ENCODE results near the gene MAP3K5.
"Not testable (repeated sequence)": the region's sequence is repeated elsewhere in the genome, so short reads cannot be mapped to it uniquely, and the experiment has no call there.

The MAP3K5 gene

GRCh38 chr6:136792410-136793262, at the start of gene MAP3K5:
Gene MAP3K5, minus strand, starts transcription at chr6:136792477. Its CDS starts 320 bp downstream, at chr6:136792157.
- DNase-seq: peak; percentile 84 to 89

- no peak for DNase-seq
These were observed 48.2 kb upstream of the MAP3K5 start for GRCh38 chr6:136840276-136841001.

GRCh38 chr6:136831873-136832562, 39.7 kb upstream of the MAP3K5 start:
- DNase-seq: no peak

GRCh38 chr6:136826216-136826615, 33.9 kb upstream of the MAP3K5 start:
- no peak for DNase-seq

DNA sequence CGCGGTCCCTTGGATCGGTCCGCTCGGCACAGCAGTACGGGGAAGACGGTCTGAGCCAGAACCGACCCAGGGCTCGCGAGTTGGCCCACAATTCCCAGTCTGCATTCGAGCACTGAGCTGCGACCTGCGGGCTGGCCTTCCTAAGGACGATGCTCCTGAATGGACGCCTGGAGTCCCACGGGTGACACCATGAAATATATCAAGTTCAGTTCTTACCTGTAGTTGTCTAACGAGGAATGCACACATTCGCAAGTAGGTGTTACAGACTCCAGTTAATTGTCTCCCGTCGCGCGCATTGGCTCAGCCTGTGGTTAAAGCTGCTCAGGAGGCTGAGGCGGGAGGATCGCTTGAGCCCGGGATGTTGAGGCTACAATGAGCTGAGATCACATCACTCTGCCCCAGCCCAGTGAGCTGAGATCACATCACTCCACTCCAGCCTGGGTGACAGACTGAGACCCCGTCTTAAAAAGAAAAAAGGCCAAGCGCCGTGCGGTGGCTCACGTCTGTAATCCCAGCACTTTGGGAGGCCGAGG, 30.9 kb upstream of the MAP3K5 start:
- DNase-seq: no peak

GRCh38 chr6:136822376-136823127, 30.3 kb upstream of the MAP3K5 start, which contains the start of gene PEX7:
Gene PEX7, plus strand, starts transcription at chr6:136822592. Its CDS starts 74 bp downstream, at chr6:136822666.
- peak; percentile 87 to 93 for DNase-seq

- DNase-seq: no peak
These were observed 29.7 kb upstream of the MAP3K5 start for GRCh38 chr6:136822046-136822375.

DNA sequence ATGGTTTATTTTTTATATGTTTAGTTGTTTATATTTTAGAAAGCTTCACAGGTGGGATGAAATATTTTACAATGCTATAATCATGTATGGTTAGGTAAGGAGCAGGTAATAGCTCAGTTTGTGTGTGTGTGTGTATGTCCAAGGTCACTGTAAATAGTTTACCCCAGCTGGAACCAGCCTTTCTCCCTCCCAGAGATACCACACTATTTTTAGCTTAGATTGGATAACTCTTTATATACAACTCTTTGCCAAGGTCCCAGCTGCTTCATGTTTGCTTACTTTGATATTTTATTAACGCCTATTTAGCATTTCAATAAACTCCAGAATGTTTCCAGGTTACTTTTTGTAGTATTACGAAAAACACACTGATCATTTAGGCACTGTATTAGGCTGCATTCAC, 28.3 kb upstream of the MAP3K5 start:
- no peak for DNase-seq

GRCh38 chr6:136816656-136817055, 24.4 kb upstream of the MAP3K5 start:
- DNase-seq: no peak

- DNase-seq: not testable (repeated sequence)
These were observed 23.3 kb upstream of the MAP3K5 start for GRCh38 chr6:136815608-136816007.

- no peak for DNase-seq
These were observed 19.9 kb upstream of the MAP3K5 start for GRCh38 chr6:136812174-136812573.

DNA sequence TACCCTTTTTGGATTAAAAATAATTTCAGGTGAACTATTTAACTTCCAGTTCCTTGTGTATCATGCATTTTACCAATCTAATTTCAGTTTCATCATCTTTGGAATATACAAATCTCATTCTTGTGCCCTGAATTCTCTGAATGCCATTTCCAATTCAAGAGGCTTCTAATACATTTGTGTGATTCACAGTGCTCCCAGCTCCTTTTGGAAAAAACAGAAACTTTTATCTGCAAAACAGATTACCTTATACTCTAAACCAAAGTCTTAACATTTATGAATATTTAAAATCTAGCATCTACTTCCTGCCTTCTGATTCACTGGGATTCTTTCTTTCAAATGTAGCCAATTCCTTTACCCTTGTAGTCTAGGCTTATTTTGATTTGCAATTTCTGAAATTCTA, 19.0 kb upstream of the MAP3K5 start:
- DNase-seq: no peak

DNA sequence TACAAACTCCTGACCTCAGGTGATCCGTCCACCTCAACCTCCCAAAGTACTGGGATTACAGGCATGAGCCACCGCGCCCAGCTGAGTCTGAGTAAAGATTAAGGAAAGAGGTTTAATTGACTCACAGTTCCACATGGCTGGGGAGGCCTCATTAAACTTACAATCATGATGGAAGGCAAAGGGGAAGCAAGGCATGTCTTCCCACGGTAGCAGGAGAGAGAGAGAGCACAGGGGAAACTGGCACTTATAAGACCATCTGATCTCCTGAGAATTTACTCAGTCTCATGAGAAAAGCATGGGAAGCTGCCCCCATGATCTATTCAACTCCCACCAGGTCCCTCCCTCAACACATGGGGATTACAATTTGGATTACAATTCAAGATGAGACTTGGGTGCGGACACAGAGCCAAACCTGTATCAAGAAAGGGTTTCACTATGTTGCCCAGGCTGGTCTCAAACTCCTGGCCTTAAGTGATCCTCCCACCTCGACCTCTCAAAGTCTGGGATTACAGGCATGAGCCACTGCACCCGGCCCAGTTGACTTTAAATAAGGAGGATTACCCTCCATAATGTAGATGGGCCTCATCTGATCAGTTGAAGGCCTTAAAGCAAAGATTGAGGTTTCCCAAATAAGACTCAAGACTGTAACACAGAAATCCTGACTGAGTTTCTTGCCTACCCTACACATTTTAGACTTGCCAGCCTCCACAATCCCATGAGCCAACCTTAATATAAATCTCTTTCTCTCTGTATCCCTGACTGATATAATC, 17.0 kb upstream of the MAP3K5 start:
- no peak for DNase-seq

DNA sequence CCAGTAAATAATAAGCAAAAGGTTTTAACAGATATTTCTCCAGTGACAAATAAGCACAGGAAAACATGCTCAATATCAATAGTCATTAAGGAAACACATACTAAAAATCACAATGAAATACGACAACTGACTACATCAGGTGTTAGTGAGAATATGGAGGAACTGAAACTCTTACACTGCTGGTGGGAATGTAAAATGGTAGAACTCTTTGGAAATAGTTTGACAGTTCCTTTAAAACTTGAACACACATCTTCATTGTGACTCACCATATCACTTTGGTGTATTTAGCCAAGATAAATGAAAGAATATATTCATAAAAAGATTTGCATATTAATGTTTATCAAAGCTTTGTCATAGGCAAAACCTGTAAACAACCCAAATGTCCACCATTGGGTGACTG, 11.3 kb upstream of the MAP3K5 start:
- DNase-seq: no peak

- no peak for DNase-seq
These were observed 9.3 kb upstream of the MAP3K5 start for GRCh38 chr6:136801581-136801980.

- no peak for DNase-seq
These were observed 5.8 kb upstream of the MAP3K5 start for GRCh38 chr6:136798044-136798443.

DNA sequence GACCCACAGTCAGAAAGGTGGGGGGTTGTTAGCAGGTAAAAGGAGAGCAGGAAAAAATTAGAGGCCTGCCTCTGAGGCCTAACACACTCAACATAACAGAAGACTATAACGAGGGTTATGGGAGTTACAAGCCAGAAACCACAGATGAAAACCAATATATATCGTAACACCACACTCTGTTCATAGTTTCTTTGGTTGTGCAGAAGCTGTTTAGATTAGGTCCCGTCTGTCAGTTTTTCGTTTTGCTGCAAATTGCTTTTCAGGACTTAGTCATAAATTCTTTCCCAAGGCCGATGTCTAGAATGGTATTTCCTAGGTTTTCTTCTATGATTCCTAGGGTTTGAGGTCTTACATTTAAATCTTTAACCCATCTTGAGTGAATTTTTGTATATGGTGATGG, 3.7 kb upstream of the MAP3K5 start:
- DNase-seq: no peak

GRCh38 chr6:136795386-136795785, 3.1 kb upstream of the MAP3K5 start:
- DNase-seq: no peak

- DNase-seq: no peak
These were observed 1.1 kb upstream of the MAP3K5 start for GRCh38 chr6:136793363-136793762.

GRCh38 chr6:136792095-136792409, 225 bp downstream of the MAP3K5 start:
- no peak for DNase-seq

DNA sequence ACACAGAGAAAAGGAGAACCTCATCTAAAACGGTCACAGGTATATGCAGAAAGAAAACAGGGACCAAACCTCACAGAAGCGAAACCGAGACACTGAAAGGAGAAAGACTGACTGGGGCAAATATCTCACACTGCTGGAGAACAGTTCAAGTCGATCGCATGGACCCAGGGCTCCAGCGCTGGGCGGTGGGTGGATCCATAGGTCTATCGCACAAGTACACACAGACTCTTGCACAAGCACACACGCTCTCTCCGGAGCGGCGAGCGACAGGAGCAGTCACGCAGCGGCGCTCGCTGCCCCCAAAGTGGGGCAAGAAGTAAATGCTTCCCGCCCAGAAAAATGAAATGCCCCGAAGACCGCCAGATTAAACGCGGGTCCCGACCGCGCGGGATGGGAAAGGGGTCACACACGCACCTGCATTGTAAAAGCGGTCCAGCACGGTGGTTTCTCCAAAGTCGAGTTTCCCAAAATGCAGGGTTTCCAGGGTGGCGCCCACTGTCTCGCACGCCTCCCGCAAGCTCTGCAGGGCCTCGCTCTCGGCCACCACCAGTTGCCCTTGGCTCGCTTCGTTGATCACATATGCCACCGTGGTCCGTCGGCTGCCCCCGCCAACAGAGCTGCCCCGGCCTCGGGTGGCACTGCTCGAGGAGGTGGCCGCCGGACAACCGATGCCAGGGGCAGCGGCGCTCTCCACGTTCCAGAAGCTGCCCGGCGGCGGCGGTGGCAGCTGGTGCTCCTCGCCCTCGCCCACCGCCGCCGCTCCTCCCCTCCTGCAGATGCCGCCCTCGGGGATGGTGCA, 782 bp downstream of the MAP3K5 start:
- DNase-seq: peak; percentile 17 to 71

Measured in SHP77 (cell line).